Pons (tissue), 1 donor: ENCODE data around the gene HORMAD2.
"Not testable (repeated sequence)": the region's sequence is repeated elsewhere in the genome, so short reads cannot be mapped to it uniquely, and the experiment has no call there.

ENCODE experiments used
- DNase-seq: peaks from one replicate; pipeline ENCODE4 v3.0.0-alpha.2; 2016; ENCODE audit warnings: low spot score

Gene HORMAD2

GRCh38 chr22:30057375-30057774 lies 22.9 kb upstream of the HORMAD2 start:
- DNase-seq, result no peak

GRCh38 chr22:30059346-30060020 lies 20.8 kb upstream of the HORMAD2 start:
- DNase-seq, result not testable (repeated sequence)

GRCh38 chr22:30061094-30061493 lies 19.2 kb upstream of the HORMAD2 start:
- not testable (repeated sequence) for DNase-seq

GRCh38 chr22:30062259-30062658 lies 18.0 kb upstream of the HORMAD2 start:
- no peak for DNase-seq

- DNase-seq, result no peak
Observed at GRCh38 chr22:30062950-30063349, 17.3 kb upstream of the HORMAD2 start.

- no peak for DNase-seq
Observed at GRCh38 chr22:30064172-30064571, 16.1 kb upstream of the HORMAD2 start.

GRCh38 chr22:30073743-30074142 lies 6.5 kb upstream of the HORMAD2 start:
- no peak for DNase-seq

GRCh38 chr22:30074147-30074546 lies 6.1 kb upstream of the HORMAD2 start:
- no peak for DNase-seq

- DNase-seq, result no peak
Observed at GRCh38 chr22:30074994-30075393, 5.3 kb upstream of the HORMAD2 start.

GRCh38 chr22:30077279-30077880 lies 2.9 kb upstream of the HORMAD2 start:
- DNase-seq, result no peak

GRCh38 chr22:30078320-30079311 lies 1.6 kb upstream of the HORMAD2 start:
- no peak for DNase-seq

- DNase-seq, result no peak
Observed at GRCh38 chr22:30080805-30081204, 541 bp downstream of the HORMAD2 start.

GRCh38 chr22:30086496-30086895 lies 6.2 kb downstream of the HORMAD2 start:
- DNase-seq, result no peak

GRCh38 chr22:30087037-30087436 lies 6.8 kb downstream of the HORMAD2 start:
- DNase-seq, result not testable (repeated sequence)

GRCh38 chr22:30087611-30088010 lies 7.3 kb downstream of the HORMAD2 start:
- no peak for DNase-seq

- DNase-seq, result no peak
Observed at GRCh38 chr22:30088468-30088867, 8.2 kb downstream of the HORMAD2 start.

- DNase-seq, result no peak
Observed at GRCh38 chr22:30089655-30089974, 9.4 kb downstream of the HORMAD2 start.

- DNase-seq, result no peak
Observed at GRCh38 chr22:30092686-30093085, 12.4 kb downstream of the HORMAD2 start.

GRCh38 chr22:30094804-30095203 lies 14.5 kb downstream of the HORMAD2 start:
- no peak for DNase-seq

GRCh38 chr22:30097861-30098260 lies 17.6 kb downstream of the HORMAD2 start:
- DNase-seq, result no peak

- DNase-seq, result not testable (repeated sequence)
Observed at GRCh38 chr22:30100770-30101169, 20.5 kb downstream of the HORMAD2 start.

- no peak for DNase-seq
Observed at GRCh38 chr22:30104501-30105156, 24.4 kb downstream of the HORMAD2 start.
